K562 (cell line): ENCODE results near the gene CSF2. TPM values are rescaled to one million over a fixed set of nuclear protein-coding genes. Genes with fewer than 3 reads are reported as not detected.

ENCODE experiments used
- ATAC-seq: fragments of 200-7000 bp; cut with Tn5 transposase; 3 replicates; pipeline ENCODE4 v1.9.1; 2020; ENCODE audit warnings: moderate library complexity
- BruUV-seq: library from RNA; stranded (reverse); fragments of 400-500 nt; replicated peaks from 2 replicates; lab custom pipeline; 2021; lab: Mats Ljungman, UMichigan
- CTCF ChIA-PET: fragments of 300-600 bp; formaldehyde crosslinking; extraction: SDS; loops from one replicate; lab custom pipeline; 2021; ENCODE audit warnings: low intra/inter-chr PET ratio; lab: Yijun Ruan, JAX
- POLR2A ChIA-PET: fragments of 300-600, 350-650 bp; sonication (Branson Sonifier 250); formaldehyde crosslinking; extraction: SDS; loops from one replicate; lab custom pipeline; 2021; ENCODE audit warnings: antibody characterized with exemption, inconsistent platforms; lab: Yijun Ruan, JAX
- DNase-seq, 4 experiments: peaks; one replicate each; pipeline versions ENCODE4 v3.0.0 to v3.0.0-alpha.2; 2011 to 2018; ENCODE audit warnings: low spot score in 3 of 4, mixed read lengths in 3 of 4; ENCODE audit errors: extremely low read depth in 1 of 4
- FAIRE-seq: peaks from 2 replicates; lab custom pipeline; 2011; peaks lifted over from hg19 to GRCh38; lab: Jason Lieb, UNC
- H2AFZ ChIP-seq: 2 replicates; pipeline ENCODE4 v1.6.0; 2011; ENCODE audit warnings: low read depth, low read length, control low read depth, inconsistent platforms
- H3K27ac ChIP-seq: fragments of 200-600 bp; 3 replicates; pipeline ENCODE4 v1.8.0; 2011; ENCODE audit warnings: low read depth, mild to moderate bottlenecking, control low read depth, inconsistent platforms, low read length, moderate library complexity, mixed read lengths; ENCODE audit errors: extremely low read depth
- H3K27me3 ChIP-seq, 2 experiments: fragments of 300-600 bp in 1 of 2; 2 replicates in 1 of 2; 3 replicates in 1 of 2; pipeline versions ENCODE4 v1.6.0 to v1.8.0; 2011; ENCODE audit warnings: inconsistent platforms in 2 of 2, low read length in 2 of 2, mild to moderate bottlenecking in 1 of 2, mixed read lengths in 1 of 2, moderate library complexity in 1 of 2; ENCODE audit not compliant: control insufficient read depth in 2 of 2, insufficient read depth in 2 of 2
- H3K36me3 ChIP-seq: fragments of 300-600 bp; 3 replicates; pipeline ENCODE4 v1.8.0; 2011; ENCODE audit warnings: mild to moderate bottlenecking, low read length, inconsistent platforms; ENCODE audit not compliant: control insufficient read depth, insufficient read depth
- H3K4me1 ChIP-seq, 2 experiments: fragments of 200-600 bp in 1 of 2; replicated peaks in 1 of 2; 2 replicates in 1 of 2; 3 replicates in 1 of 2; pipeline versions ENCODE4 v1.5.1 to v1.8.0; 2011; ENCODE audit warnings: inconsistent platforms in 2 of 2, low read length in 2 of 2, mild to moderate bottlenecking in 1 of 2, mixed read lengths in 1 of 2, moderate library complexity in 1 of 2; ENCODE audit not compliant: control insufficient read depth in 2 of 2, insufficient read depth in 2 of 2
- H3K4me2 ChIP-seq: 2 replicates; pipeline ENCODE4 v1.6.1; 2011; ENCODE audit warnings: low read length, control low read depth, inconsistent platforms, mixed read lengths; ENCODE audit not compliant: insufficient read depth
- H3K4me3 ChIP-seq: fragments of 200-600 bp; sonication (generic), shearing (Covaris generic); 2 replicates; pipeline ENCODE4 v1.5.1; 2016; ENCODE audit warnings: control low read depth, inconsistent platforms
- H3K79me2 ChIP-seq: fragments of 200-600 bp; 3 replicates; pipeline ENCODE4 v1.8.0; 2011; ENCODE audit warnings: low read length, inconsistent platforms; ENCODE audit not compliant: control insufficient read depth, insufficient read depth
- H3K9ac ChIP-seq, 2 experiments: 2 replicates each; pipeline versions ENCODE4 v1.6.0 to v1.6.1; 2011; ENCODE audit warnings: low read depth in 2 of 2, low read length in 2 of 2, control low read depth in 1 of 2, inconsistent platforms in 1 of 2, mild to moderate bottlenecking in 1 of 2, mixed read lengths in 1 of 2; ENCODE audit not compliant: insufficient read depth in 1 of 2
- H3K9me1 ChIP-seq: one replicate; pipeline ENCODE4 v1.6.0; 2011; ENCODE audit warnings: inconsistent platforms, mild to moderate bottlenecking, low read length, moderate library complexity; ENCODE audit not compliant: control insufficient read depth, insufficient read depth
- H3K9me3 ChIP-seq: replicated peaks from 2 replicates; pipeline ENCODE4 v1.5.1; 2011; ENCODE audit warnings: low read depth, low read length, inconsistent platforms; ENCODE audit not compliant: control insufficient read depth, insufficient read depth
- H4K20me1 ChIP-seq: replicated peaks from 2 replicates; pipeline ENCODE4 v1.6.1; 2011; ENCODE audit warnings: low read length, inconsistent platforms, mixed read lengths; ENCODE audit not compliant: control insufficient read depth, insufficient read depth
- CBX1 ChIP-seq: sonication (generic); IDR thresholded peaks from 2 replicates; pipeline ENCODE4 v1.6.1; 2016; ENCODE audit warnings: antibody characterized with exemption, low read depth, mild to moderate bottlenecking
- CHCHD3 ChIP-seq: fragments of 250-450 bp; sonication (Bioruptor Pico); IDR thresholded peaks from 2 replicates; pipeline ENCODE4 v2.1.2; 2022; ENCODE audit warnings: mild to moderate bottlenecking
- CREB1 ChIP-seq, 2 experiments: sonication (generic) in 1 of 2; formaldehyde crosslinking in 1 of 2; IDR thresholded peaks; 2 replicates each; pipeline versions ENCODE4 v1.6.1 to v1.8.0; 2012 to 2022; ENCODE audit warnings: inconsistent platforms in 1 of 2, mild to moderate bottlenecking in 1 of 2, missing genetic modification reagents in 1 of 2, moderate library complexity in 1 of 2
- DDX20 ChIP-seq: fragments of 450-650 bp; IDR thresholded peaks from 2 replicates; pipeline ENCODE4 v1.6.1; 2016; ENCODE audit warnings: missing genetic modification characterization, low read depth, mild to moderate bottlenecking, missing compliant biosample characterization, moderate library complexity
- FOXP4 ChIP-seq: sonication (generic); formaldehyde crosslinking; IDR thresholded peaks from 2 replicates; pipeline ENCODE4 v1.8.0; 2022; ENCODE audit warnings: mild to moderate bottlenecking, missing genetic modification reagents, borderline replicate concordance
- MAX ChIP-seq: sonication (generic); formaldehyde crosslinking; IDR thresholded peaks from 2 replicates; pipeline ENCODE4 v1.9.0; 2022; ENCODE audit warnings: mild to moderate bottlenecking, missing genetic modification reagents
- MCM5 ChIP-seq: fragments of 450-650 bp; IDR thresholded peaks from 2 replicates; pipeline ENCODE4 v1.6.1; 2016; ENCODE audit warnings: low read depth
- NEUROD1 ChIP-seq: fragments of 150-350 bp; IDR thresholded peaks from 2 replicates; pipeline ENCODE4 v1.6.1; 2014; ENCODE audit warnings: borderline replicate concordance, low read length, low read depth; ENCODE audit not compliant: partially characterized antibody
- NFRKB ChIP-seq: fragments of 450-650 bp; IDR thresholded peaks from 2 replicates; pipeline ENCODE4 v1.6.1; 2016; ENCODE audit warnings: low read depth
- TEAD1 ChIP-seq, 2 experiments: fragments of 450-650 bp in 1 of 2; sonication (generic) in 1 of 2; formaldehyde crosslinking; IDR thresholded peaks; 2 replicates each; pipeline versions ENCODE4 v1.4.0 to v1.8.0; 2020 to 2022; ENCODE audit warnings: mild to moderate bottlenecking in 2 of 2, missing genetic modification reagents in 1 of 2
- TGIF2 ChIP-seq: sonication (generic); formaldehyde crosslinking; IDR thresholded peaks from 2 replicates; pipeline ENCODE4 v1.8.1; 2022; ENCODE audit warnings: mild to moderate bottlenecking, missing genetic modification reagents, moderate library complexity
- ZBTB1 ChIP-seq: sonication (generic); formaldehyde crosslinking; IDR thresholded peaks from 2 replicates; pipeline ENCODE4 v1.8.1; 2023; ENCODE audit warnings: missing genetic modification reagents, low read depth, mild to moderate bottlenecking, borderline replicate concordance
- ZBTB17 ChIP-seq: fragments of 450-650 bp; formaldehyde crosslinking; IDR thresholded peaks from 2 replicates; pipeline ENCODE4 v1.4.0; 2020; ENCODE audit warnings: mild to moderate bottlenecking
- ZNF134 ChIP-seq: fragments of 250-450 bp; sonication (Bioruptor Pico); conservative IDR thresholded peaks from 2 replicates; pipeline ENCODE4 v1.4.0; 2020
- ZNF184 ChIP-seq: sonication (generic); formaldehyde crosslinking; IDR thresholded peaks from 2 replicates; pipeline ENCODE4 v1.5.0; 2020; ENCODE audit warnings: missing genetic modification reagents
- ZNF707 ChIP-seq: fragments of 250-450 bp; sonication (Bioruptor Pico); conservative IDR thresholded peaks from 2 replicates; pipeline ENCODE4 v1.8.0; 2022; ENCODE audit warnings: inconsistent platforms, mild to moderate bottlenecking, moderate library complexity
- WGBS: fragments of 100-300 bp; shearing (Covaris generic); methylation state at CpG from one replicate; pipeline ENCODE4 v1.1.6; 2016; ENCODE audit warnings: low coverage, mixed read lengths; ENCODE audit not compliant: insufficient coverage; ENCODE audit errors: missing lambda C conversion rate; 5-methylcytosine and 5-hydroxymethylcytosine counted together
- in situ Hi-C: fragments of 300-500 bp; cut with MboI; formaldehyde crosslinking; loops from 4 replicates; pipeline ENCODE4 v1.15.0; 2018; ENCODE audit warnings: inconsistent platforms, mixed read lengths
- intact Hi-C: fragments of 100-400 bp; cut with micrococcal nuclease; formaldehyde crosslinking; loops from 2 replicates; pipeline ENCODE4 v1.14.2; 2022
- polyA plus RNA-seq, 8 experiments: library from polyadenylated mRNA; depleted of rRNA in 4 of 8; stranded (reverse) in 5 of 8; unstranded in 3 of 8; fragments of >200 nt; fragmentation: Nextera tagmentation in 2 of 8; fragmentation: Illumina TruSeq in 1 of 8; extraction: Ambion mirVana in 2 of 8; extraction: Trizol in 1 of 8; gene quantifications; 2 replicates each; pipeline versions ENCODE4 v1.2.1 to v1.2.3, GENCODE V29; 2011 to 2014; ENCODE audit warnings: inconsistent platforms in 1 of 8, missing spikeins in 1 of 8
- total RNA-seq, 7 experiments: library from RNA; depleted of rRNA in 6 of 7; stranded (reverse); fragments of >200 nt in 6 of 7; fragmentation: Illumina TruSeq in 2 of 7; extraction: Trizol in 2 of 7; gene quantifications; 2 replicates each; pipeline versions ENCODE4 v1.2.1 to v1.2.3, GENCODE V29; 2011 to 2021; ENCODE audit warnings: low replicate concordance in 1 of 7

Gene CSF2
- total and polyA plus RNA-seq, 9 of the 15 experiments (the other 6 are each of a cell fraction or from before 2014, with no cell fraction given), result 0.25 to 0.29 TPM; not detected in 7

GRCh38 chr5:132037353-132037752, 36.2 kb upstream of the CSF2 start:
- H3K9ac ChIP-seq, result no peak overlapping the region
- H3K27ac ChIP-seq, result no peak overlapping the region
- no peaks in the 10 kb centered on the region for H3K79me2 ChIP-seq
- H3K36me3 ChIP-seq, result no peaks in the 10 kb centered on the region
- intact Hi-C loops, result no loop called here
- H2AFZ ChIP-seq, result no peak overlapping the region
- H3K4me1 ChIP-seq, result no peaks in the 10 kb centered on the region
- no peak for ATAC-seq
- H3K4me3 ChIP-seq, result no peak overlapping the region
- no peak for DNase-seq
- POLR2A ChIA-PET, result no interaction called here
- no peaks in the 10 kb centered on the region for H3K9me3 ChIP-seq
- H3K9me1 ChIP-seq, result no peaks in the 10 kb centered on the region
- H3K4me2 ChIP-seq, result no peak overlapping the region
- FAIRE-seq, result no peak
- in situ Hi-C loops, result no loop called here
- no peaks in the 10 kb centered on the region; a peak in 1 of 5 replicates for H3K27me3 ChIP-seq
- H4K20me1 ChIP-seq, result no peaks in the 10 kb centered on the region
- CTCF ChIA-PET, result no interaction called here
- no TSS peak for BruUV-seq
- WGBS, result 0% methylated on average over 2 of the region's 2 CpGs
- TF ChIP-seq CREB1 (IDR thresholded peaks at IDR 0.05) (no peak), CREB1 (CRISPR knock-in tag; IDR thresholded peaks at IDR 0.05) (no peak), ZBTB17 (CRISPR knock-in tag) (no peak), MAX (no peak)

GRCh38 chr5:132044207-132044606, 29.4 kb upstream of the CSF2 start:
- Histone ChIP-seq H3K79me2 (no peaks in the 10 kb centered on the region), H4K20me1 (no peaks in the 10 kb centered on the region), H2AFZ (no peak overlapping the region), H3K9ac (no peak overlapping the region), H3K4me2 (no peak overlapping the region), H3K27me3 (peaks cover 3 to 21% of the 10 kb centered on the region in 2 experiments), H3K36me3 (no peaks in the 10 kb centered on the region), H3K27ac (no peak overlapping the region), H3K4me3 (no peak overlapping the region), H3K9me1 (no peaks in the 10 kb centered on the region), H3K9me3 (no peaks in the 10 kb centered on the region), H3K4me1 (no peaks in the 10 kb centered on the region)
- in situ Hi-C loops (no loop called here), intact Hi-C loops (no loop called here)
- DNase-seq (no peak), FAIRE-seq (no peak), ATAC-seq (no peak)
- CTCF ChIA-PET, result no interaction called here
- POLR2A ChIA-PET, result no interaction called here
- WGBS, result 8% methylated on average over 10 of the region's 10 CpGs
- no TSS peak for BruUV-seq
- no peak for TF ChIP-seq ZNF134 (CRISPR knock-in tag)
- TF ChIP-seq DDX20 (tag), result no peak
- TF ChIP-seq TGIF2, result no peak
- no peak for TF ChIP-seq ZNF184 (CRISPR knock-in tag)
- no peak for TF ChIP-seq MCM5
- no peak for TF ChIP-seq NFRKB
- no peak for TF ChIP-seq CHCHD3
- TF ChIP-seq NEUROD1, result no peak
- TF ChIP-seq ZNF707 (CRISPR knock-in tag), result no peak
- no peak for TF ChIP-seq ZBTB1 (CRISPR knock-in tag)
- TF ChIP-seq CBX1, result no peak
- TF ChIP-seq TEAD1 (CRISPR knock-in tag; IDR thresholded peaks at IDR 0.05), result no peak
- TF ChIP-seq FOXP4 (CRISPR knock-in tag), result no peak
